Measurements from ENCODE around the gene CNBD2.

- TF ChIP-seq, protein P1, sequence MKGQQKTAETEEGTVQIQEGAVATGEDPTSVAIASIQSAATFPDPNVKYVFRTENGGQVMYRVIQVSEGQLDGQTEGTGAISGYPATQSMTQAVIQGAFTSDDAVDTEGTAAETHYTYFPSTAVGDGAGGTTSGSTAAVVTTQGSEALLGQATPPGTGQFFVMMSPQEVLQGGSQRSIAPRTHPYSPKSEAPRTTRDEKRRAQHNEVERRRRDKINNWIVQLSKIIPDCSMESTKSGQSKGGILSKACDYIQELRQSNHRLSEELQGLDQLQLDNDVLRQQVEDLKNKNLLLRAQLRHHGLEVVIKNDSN (CRISPR knock-in tag; IDR thresholded peaks at IDR 0.05): no peak
- TF ChIP-seq, protein P2, sequence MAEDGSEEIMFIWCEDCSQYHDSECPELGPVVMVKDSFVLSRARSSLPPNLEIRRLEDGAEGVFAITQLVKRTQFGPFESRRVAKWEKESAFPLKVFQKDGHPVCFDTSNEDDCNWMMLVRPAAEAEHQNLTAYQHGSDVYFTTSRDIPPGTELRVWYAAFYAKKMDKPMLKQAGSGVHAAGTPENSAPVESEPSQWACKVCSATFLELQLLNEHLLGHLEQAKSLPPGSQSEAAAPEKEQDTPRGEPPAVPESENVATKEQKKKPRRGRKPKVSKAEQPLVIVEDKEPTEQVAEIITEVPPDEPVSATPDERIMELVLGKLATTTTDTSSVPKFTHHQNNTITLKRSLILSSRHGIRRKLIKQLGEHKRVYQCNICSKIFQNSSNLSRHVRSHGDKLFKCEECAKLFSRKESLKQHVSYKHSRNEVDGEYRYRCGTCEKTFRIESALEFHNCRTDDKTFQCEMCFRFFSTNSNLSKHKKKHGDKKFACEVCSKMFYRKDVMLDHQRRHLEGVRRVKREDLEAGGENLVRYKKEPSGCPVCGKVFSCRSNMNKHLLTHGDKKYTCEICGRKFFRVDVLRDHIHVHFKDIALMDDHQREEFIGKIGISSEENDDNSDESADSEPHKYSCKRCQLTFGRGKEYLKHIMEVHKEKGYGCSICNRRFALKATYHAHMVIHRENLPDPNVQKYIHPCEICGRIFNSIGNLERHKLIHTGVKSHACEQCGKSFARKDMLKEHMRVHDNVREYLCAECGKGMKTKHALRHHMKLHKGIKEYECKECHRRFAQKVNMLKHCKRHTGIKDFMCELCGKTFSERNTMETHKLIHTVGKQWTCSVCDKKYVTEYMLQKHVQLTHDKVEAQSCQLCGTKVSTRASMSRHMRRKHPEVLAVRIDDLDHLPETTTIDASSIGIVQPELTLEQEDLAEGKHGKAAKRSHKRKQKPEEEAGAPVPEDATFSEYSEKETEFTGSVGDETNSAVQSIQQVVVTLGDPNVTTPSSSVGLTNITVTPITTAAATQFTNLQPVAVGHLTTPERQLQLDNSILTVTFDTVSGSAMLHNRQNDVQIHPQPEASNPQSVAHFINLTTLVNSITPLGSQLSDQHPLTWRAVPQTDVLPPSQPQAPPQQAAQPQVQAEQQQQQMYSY (CRISPR knock-in tag; IDR thresholded peaks at IDR 0.05): no peak
- TF ChIP-seq CTCF (IDR thresholded peaks at IDR 0.05) (no peak), ZNF138 (CRISPR knock-in tag; conservative IDR thresholded peaks at IDR 0.05) (no peak), SP1 (CRISPR knock-in tag; conservative IDR thresholded peaks at IDR 0.05) (no peak), ATF2 (CRISPR knock-in tag; IDR thresholded peaks at IDR 0.05; ENCODE audit: borderline replicate concordance, low read depth) (no peak)
Measured at GRCh38 chr20:36061754-36062153, 93.4 kb downstream of the CNBD2 start.

Measured in WTC11 (cell line).